Ramos (cell line): Measurements from ENCODE around the gene SLTM.

Experiments
- in situ Hi-C: fragments of 300-500 bp; cut with MboI; formaldehyde crosslinking; loops from one replicate; pipeline ENCODE4 v1.14.3; 2022; ENCODE audit warnings: low sequenced_read_pairs; ENCODE audit not compliant: unreplicated experiment

SLTM gene

GRCh38 chr15:58830556-58830955 lies 102.9 kb downstream of the SLTM start:
- in situ Hi-C loops = no loop called here
